BE2C (cell line): Measurements from ENCODE around the gene IGF2BP3.

Source experiments
- DNase-seq: peaks from one replicate; pipeline ENCODE4 v3.0.0-alpha.2; 2020
- H3K27me3 ChIP-seq: fragments of 250-450 bp; sonication (Bioruptor Pico); 2 replicates; pipeline ENCODE4 v1.5.1; 2020; ENCODE audit warnings: mild to moderate bottlenecking
- H3K36me3 ChIP-seq: fragments of 250-450 bp; sonication (Bioruptor Pico); 2 replicates; pipeline ENCODE4 v1.5.1; 2020; ENCODE audit warnings: mild to moderate bottlenecking
- H3K4me1 ChIP-seq: fragments of 250-450 bp; sonication (Bioruptor Pico); 2 replicates; pipeline ENCODE4 v1.5.1; 2020
- H3K4me3 ChIP-seq: 2 replicates; pipeline ENCODE4 v1.5.1; 2011; ENCODE audit warnings: low read depth, low read length
- H3K9me3 ChIP-seq: fragments of 250-450 bp; sonication (Bioruptor Pico); 2 replicates; pipeline ENCODE4 v1.5.1; 2020
- CTCF ChIP-seq: IDR thresholded peaks from 2 replicates; pipeline ENCODE4 v1.5.1; 2012; ENCODE audit warnings: mild to moderate bottlenecking, low read depth, low read length

The IGF2BP3 gene

GRCh38 chr7:23298885-23299769 is 171.2 kb downstream of the IGF2BP3 start, which contains the start of gene MALSU1:
Gene MALSU1, plus strand, starts transcription at chr7:23299339. Its CDS starts 14 bp downstream, at chr7:23299353.
- Histone ChIP-seq H3K9me3 (no peaks in the 10 kb centered on the region), H3K4me1 (no peaks in the 10 kb centered on the region), H3K27me3 (no peaks in the 10 kb centered on the region), H3K36me3 (peaks cover 13% of the 10 kb centered on the region), H3K4me3 (peak within 1 kb of the TSS; percentile 89)
- no peak for TF ChIP-seq CTCF
- peak; percentile 97 for DNase-seq

GRCh38 chr7:23298141-23298881 is 172.0 kb downstream of the IGF2BP3 start:
- Histone ChIP-seq H3K27me3 (no peaks in the 10 kb centered on the region), H3K36me3 (peaks cover 10% of the 10 kb centered on the region), H3K4me3 (peak overlapping the region; percentile 89), H3K4me1 (no peaks in the 10 kb centered on the region), H3K9me3 (no peaks in the 10 kb centered on the region)
- no peak for DNase-seq
- TF ChIP-seq CTCF = no peak

- Histone ChIP-seq H3K36me3 (no peaks in the 10 kb centered on the region), H3K9me3 (no peaks in the 10 kb centered on the region), H3K4me1 (no peaks in the 10 kb centered on the region), H3K4me3 (no peak overlapping the region), H3K27me3 (no peaks in the 10 kb centered on the region)
- TF ChIP-seq CTCF = no peak
- no peak for DNase-seq
Measured at GRCh38 chr7:23295401-23295697, 174.9 kb downstream of the IGF2BP3 start.

- no peaks in the 10 kb centered on the region for H3K27me3 ChIP-seq
- TF ChIP-seq CTCF = no peak
- no peaks in the 10 kb centered on the region for H3K4me1 ChIP-seq
- H3K36me3 ChIP-seq = no peaks in the 10 kb centered on the region
- H3K4me3 ChIP-seq = no peak overlapping the region
- DNase-seq = no peak
- no peaks in the 10 kb centered on the region for H3K9me3 ChIP-seq
Measured at GRCh38 chr7:23294549-23295400, 175.5 kb downstream of the IGF2BP3 start.

GRCh38 chr7:23293500-23294073 is 176.7 kb downstream of the IGF2BP3 start:
- H3K9me3 ChIP-seq = no peaks in the 10 kb centered on the region
- no peak overlapping the region for H3K4me3 ChIP-seq
- no peaks in the 10 kb centered on the region for H3K27me3 ChIP-seq
- DNase-seq = no peak
- no peak for TF ChIP-seq CTCF
- H3K36me3 ChIP-seq = no peaks in the 10 kb centered on the region
- H3K4me1 ChIP-seq = no peaks in the 10 kb centered on the region
